ENCODE measurements around the gene SLC31A1. TPM values are rescaled to one million over a fixed set of nuclear protein-coding genes. Genes with fewer than 3 reads are reported as not detected.
"Not testable (repeated sequence)": the region's sequence is repeated elsewhere in the genome, so short reads cannot be mapped to it uniquely, and the experiment has no call there.

The SLC31A1 gene
- polyA plus RNA-seq, 3 donors, result 25.0 to 29.0 (median 25.2) TPM

- DNase-seq (ENCODE audit: extremely low read depth in 1 of 11, low read depth in 9 of 11, low spot score in 4 of 11), result no peak
Observed at GRCh38 chr9:113210815-113211214, 10.5 kb upstream of the SLC31A1 start.

- no peak for DNase-seq (ENCODE audit: extremely low read depth in 1 of 11, low read depth in 9 of 11, low spot score in 4 of 11)
Observed at GRCh38 chr9:113215132-113215531, 6.2 kb upstream of the SLC31A1 start.

GRCh38 chr9:113216406-113216805 lies 4.9 kb upstream of the SLC31A1 start:
- DNase-seq (ENCODE audit: extremely low read depth in 1 of 11, low read depth in 9 of 11, low spot score in 4 of 11), result no peak

- no peak for DNase-seq (ENCODE audit: extremely low read depth in 1 of 11, low read depth in 9 of 11, low spot score in 4 of 11)
Observed at GRCh38 chr9:113219186-113219936, 2.0 kb upstream of the SLC31A1 start.

GRCh38 chr9:113219969-113220368 lies 1.4 kb upstream of the SLC31A1 start:
- no peak for DNase-seq (ENCODE audit: extremely low read depth in 1 of 11, low read depth in 9 of 11, low spot score in 4 of 11)

- DNase-seq (ENCODE audit: extremely low read depth in 1 of 11, low read depth in 9 of 11, low spot score in 4 of 11), result no peak
Observed at GRCh38 chr9:113220467-113221002, 809 bp upstream of the SLC31A1 start.

- DNase-seq (ENCODE audit: extremely low read depth in 1 of 11, low read depth in 9 of 11, low spot score in 4 of 11), result peak in 2 of 11 donors; percentile 28 to 33
Observed at GRCh38 chr9:113221800-113222481, 597 bp downstream of the SLC31A1 start.

- DNase-seq (ENCODE audit: extremely low read depth in 1 of 11, low read depth in 9 of 11, low spot score in 4 of 11), result no peak
Observed at GRCh38 chr9:113222482-113222841, 1.1 kb downstream of the SLC31A1 start.

GRCh38 chr9:113223963-113224362 lies 2.6 kb downstream of the SLC31A1 start:
- DNase-seq (ENCODE audit: extremely low read depth in 1 of 11, low read depth in 9 of 11, low spot score in 4 of 11), result no peak

- no peak for DNase-seq (ENCODE audit: extremely low read depth in 1 of 11, low read depth in 9 of 11, low spot score in 4 of 11)
Observed at GRCh38 chr9:113227436-113227835, 6.1 kb downstream of the SLC31A1 start.

GRCh38 chr9:113228130-113228665 lies 6.9 kb downstream of the SLC31A1 start:
- DNase-seq (ENCODE audit: extremely low read depth in 1 of 11, low read depth in 9 of 11, low spot score in 4 of 11), result no peak

GRCh38 chr9:113231701-113232100 lies 10.4 kb downstream of the SLC31A1 start:
- no peak for DNase-seq (ENCODE audit: extremely low read depth in 1 of 11, low read depth in 9 of 11, low spot score in 4 of 11)

- DNase-seq (ENCODE audit: extremely low read depth in 1 of 11, low read depth in 9 of 11, low spot score in 4 of 11), result not testable (repeated sequence)
Observed at GRCh38 chr9:113235701-113236255, 14.4 kb downstream of the SLC31A1 start.

GRCh38 chr9:113237026-113237425 lies 15.7 kb downstream of the SLC31A1 start:
- no peak for DNase-seq (ENCODE audit: extremely low read depth in 1 of 11, low read depth in 9 of 11, low spot score in 4 of 11)

- no peak for DNase-seq (ENCODE audit: extremely low read depth in 1 of 11, low read depth in 9 of 11, low spot score in 4 of 11)
Observed at GRCh38 chr9:113238202-113238858, 17.0 kb downstream of the SLC31A1 start.

- no peak for DNase-seq (ENCODE audit: extremely low read depth in 1 of 11, low read depth in 9 of 11, low spot score in 4 of 11)
Observed at GRCh38 chr9:113238859-113239232, 17.5 kb downstream of the SLC31A1 start.

- DNase-seq (ENCODE audit: extremely low read depth in 1 of 11, low read depth in 9 of 11, low spot score in 4 of 11), result no peak
Observed at GRCh38 chr9:113241161-113241560, 19.8 kb downstream of the SLC31A1 start.

- no peak for DNase-seq (ENCODE audit: extremely low read depth in 1 of 11, low read depth in 9 of 11, low spot score in 4 of 11)
Observed at GRCh38 chr9:113244556-113244955, 23.2 kb downstream of the SLC31A1 start.

GRCh38 chr9:113245894-113246293 lies 24.6 kb downstream of the SLC31A1 start:
- no peak for DNase-seq (ENCODE audit: extremely low read depth in 1 of 11, low read depth in 9 of 11, low spot score in 4 of 11)
